Measurements from ENCODE around the gene DNM3.

- no peak for TF ChIP-seq POLR2AphosphoS5 (IDR thresholded peaks at IDR 0.05; ENCODE audit: low read depth)
- no peak for TF ChIP-seq CTCF (conservative IDR thresholded peaks at IDR 0.05; ENCODE audit: low read depth in 2 of 2)
- TF ChIP-seq EZH2 (IDR thresholded peaks at IDR 0.05; ENCODE audit: low read depth, unreplicated experiment): no peak
- TF ChIP-seq REST (IDR thresholded peaks at IDR 0.05; ENCODE audit: unreplicated experiment): no peak
Observed at GRCh38 chr1:171865106-171865505, 23.8 kb downstream of the DNM3 start.
